Measurements from ENCODE around the gene TMEM266.

The TMEM266 gene

DNA sequence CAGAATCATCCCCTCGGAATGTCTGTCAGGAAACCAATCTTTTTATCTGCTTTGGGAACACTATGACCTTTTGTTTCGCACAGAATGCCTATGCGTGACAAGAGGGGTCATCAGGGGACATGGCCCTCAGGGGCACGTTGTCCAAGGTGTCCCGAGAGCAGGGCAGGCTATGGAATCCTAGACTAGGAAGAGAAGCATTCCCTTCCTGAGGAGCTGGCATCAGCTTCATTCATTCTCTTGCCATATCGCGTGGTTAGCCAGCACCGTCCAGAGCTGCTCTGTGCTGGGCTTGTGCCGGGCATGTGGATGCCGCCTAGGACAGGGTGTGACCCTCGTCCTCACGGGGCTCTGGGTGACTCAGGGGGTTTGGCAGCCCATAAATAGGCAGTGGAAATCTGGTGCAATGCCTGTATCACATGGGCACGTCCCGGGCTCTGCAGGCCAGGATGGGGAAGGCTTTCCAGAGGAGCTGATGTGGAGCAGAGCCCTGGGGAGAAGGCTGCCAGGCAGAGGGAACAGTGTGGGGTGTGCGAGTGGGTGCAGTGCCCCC is 117.8 kb downstream of the TMEM266 start:
- H3K27me3 ChIP-seq (ENCODE audit: low read depth, low read length), result no peaks in the 10 kb centered on the region
- H3K4me3 ChIP-seq (ENCODE audit: low read depth in 1 of 2, low read length in 2 of 2), result no peak overlapping the region
- H3K36me3 ChIP-seq (ENCODE audit: control insufficient read depth in 1 of 2, insufficient read depth in 2 of 2, low read length in 2 of 2), result no peaks in the 10 kb centered on the region
- no peak overlapping the region for H3K27ac ChIP-seq (ENCODE audit: low read length)
- H3K4me1 ChIP-seq (ENCODE audit: control insufficient read depth in 1 of 2, insufficient read depth in 2 of 2, low read length in 2 of 2), result no peaks in the 10 kb centered on the region
- no peaks in the 10 kb centered on the region for H3K9me3 ChIP-seq (ENCODE audit: control insufficient read depth in 1 of 2, low read length in 2 of 2)

- no peak overlapping the region for H3K4me3 ChIP-seq (ENCODE audit: low read depth in 1 of 2, low read length in 2 of 2)
- H3K27me3 ChIP-seq (ENCODE audit: low read depth, low read length), result no peaks in the 10 kb centered on the region
- H3K9me3 ChIP-seq (ENCODE audit: control insufficient read depth in 1 of 2, low read length in 2 of 2), result no peaks in the 10 kb centered on the region
- H3K4me1 ChIP-seq (ENCODE audit: control insufficient read depth in 1 of 2, insufficient read depth in 2 of 2, low read length in 2 of 2), result no peaks in the 10 kb centered on the region
- no peak overlapping the region for H3K27ac ChIP-seq (ENCODE audit: low read length)
- H3K36me3 ChIP-seq (ENCODE audit: control insufficient read depth in 1 of 2, insufficient read depth in 2 of 2, low read length in 2 of 2), result no peaks in the 10 kb centered on the region
These were observed 118.7 kb downstream of the TMEM266 start for GRCh38 chr15:76178296-76179000.

DNA sequence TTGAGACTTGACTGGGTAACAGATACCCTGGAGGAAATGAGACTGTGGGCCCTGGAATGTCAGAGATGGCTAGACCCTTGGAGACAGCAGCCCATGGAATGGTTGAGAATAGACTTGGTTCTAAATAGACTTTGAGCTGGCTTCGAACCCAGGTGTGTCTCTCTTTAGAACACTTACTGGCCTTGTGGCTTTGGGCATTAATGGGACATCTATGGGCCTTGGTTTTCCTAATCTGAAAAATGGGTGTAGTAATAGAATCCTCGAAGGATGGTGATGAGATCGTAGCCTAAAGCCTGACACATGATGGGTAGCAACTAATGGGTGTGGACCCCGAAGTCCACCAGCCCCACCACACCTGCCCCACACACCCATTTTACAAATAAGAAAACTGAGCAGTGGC is 119.2 kb downstream of the TMEM266 start:
- Histone ChIP-seq H3K27me3 (ENCODE audit: low read depth, low read length) (no peaks in the 10 kb centered on the region), H3K27ac (ENCODE audit: low read length) (no peak overlapping the region), H3K9me3 (ENCODE audit: control insufficient read depth in 1 of 2, low read length in 2 of 2) (no peaks in the 10 kb centered on the region)

DNA sequence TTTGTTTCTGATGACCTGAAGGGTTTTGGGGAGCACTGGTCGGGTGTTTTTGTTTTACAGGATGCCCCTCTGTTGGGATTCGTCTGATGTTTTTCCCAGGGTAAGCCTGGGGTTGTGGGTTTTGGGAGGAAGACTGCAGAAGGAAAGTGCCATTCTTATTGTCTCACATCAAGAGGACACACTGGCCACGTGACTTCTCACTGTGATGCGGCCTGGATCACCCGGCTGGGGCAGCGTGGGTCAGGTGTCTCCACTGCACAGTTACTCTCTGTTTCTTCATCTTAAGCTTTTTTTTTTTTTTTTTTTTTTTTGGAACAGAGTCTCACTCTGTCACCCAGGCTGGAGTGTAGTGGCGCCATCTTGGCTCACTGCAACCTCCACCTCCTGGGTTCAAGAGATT is 120.5 kb downstream of the TMEM266 start:
- Histone ChIP-seq H3K4me1 (ENCODE audit: control insufficient read depth in 1 of 2, insufficient read depth in 2 of 2, low read length in 2 of 2) (no peaks in the 10 kb centered on the region), H3K4me3 (ENCODE audit: low read depth in 1 of 2, low read length in 2 of 2) (no peak overlapping the region), H3K9me3 (ENCODE audit: control insufficient read depth in 1 of 2, low read length in 2 of 2) (no peaks in the 10 kb centered on the region), H3K36me3 (ENCODE audit: control insufficient read depth in 1 of 2, insufficient read depth in 2 of 2, low read length in 2 of 2) (no peaks in the 10 kb centered on the region), H3K27me3 (ENCODE audit: low read depth, low read length) (no peaks in the 10 kb centered on the region), H3K27ac (ENCODE audit: low read length) (no peak overlapping the region)

More for the DNA sequence above, 119.2 kb downstream of the TMEM266 start:
- H3K4me3 ChIP-seq (ENCODE audit: low read depth in 1 of 2, low read length in 2 of 2), result no peak overlapping the region
- H3K4me1 ChIP-seq (ENCODE audit: control insufficient read depth in 1 of 2, insufficient read depth in 2 of 2, low read length in 2 of 2), result no peaks in the 10 kb centered on the region
- no peaks in the 10 kb centered on the region for H3K36me3 ChIP-seq (ENCODE audit: control insufficient read depth in 1 of 2, insufficient read depth in 2 of 2, low read length in 2 of 2)

DNA sequence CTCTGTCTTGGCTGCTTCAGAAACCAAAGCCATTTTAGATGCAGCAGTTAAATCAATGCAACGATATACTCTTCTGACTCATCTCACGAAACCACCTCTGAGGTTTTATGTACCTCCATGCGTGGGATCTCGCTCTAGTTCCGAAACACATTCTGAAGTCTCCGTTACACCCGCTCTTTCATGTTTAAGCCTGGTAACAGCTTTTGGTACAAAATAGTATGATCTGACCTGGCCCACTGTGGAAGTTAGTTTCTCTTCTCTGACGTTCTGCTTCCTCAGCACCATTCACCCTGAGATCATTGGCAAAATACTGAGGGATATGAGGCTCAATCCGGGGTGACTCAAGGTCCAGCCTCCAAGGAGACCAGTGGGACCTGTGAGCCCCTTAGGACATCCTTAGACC is 121.9 kb downstream of the TMEM266 start:
- Histone ChIP-seq H3K9me3 (ENCODE audit: control insufficient read depth in 1 of 2, low read length in 2 of 2) (no peaks in the 10 kb centered on the region), H3K27me3 (ENCODE audit: low read depth, low read length) (no peaks in the 10 kb centered on the region), H3K36me3 (ENCODE audit: control insufficient read depth in 1 of 2, insufficient read depth in 2 of 2, low read length in 2 of 2) (no peaks in the 10 kb centered on the region), H3K27ac (ENCODE audit: low read length) (no peak overlapping the region), H3K4me3 (ENCODE audit: low read depth in 1 of 2, low read length in 2 of 2) (no peak overlapping the region), H3K4me1 (ENCODE audit: control insufficient read depth in 1 of 2, insufficient read depth in 2 of 2, low read length in 2 of 2) (no peaks in the 10 kb centered on the region)

- no peaks in the 10 kb centered on the region for H3K4me1 ChIP-seq (ENCODE audit: control insufficient read depth in 1 of 2, insufficient read depth in 2 of 2, low read length in 2 of 2)
- no peaks in the 10 kb centered on the region for H3K9me3 ChIP-seq (ENCODE audit: control insufficient read depth in 1 of 2, low read length in 2 of 2)
- no peak overlapping the region for H3K27ac ChIP-seq (ENCODE audit: low read length)
- H3K27me3 ChIP-seq (ENCODE audit: low read depth, low read length), result no peaks in the 10 kb centered on the region
- no peak overlapping the region for H3K4me3 ChIP-seq (ENCODE audit: low read depth in 1 of 2, low read length in 2 of 2)
- H3K36me3 ChIP-seq (ENCODE audit: control insufficient read depth in 1 of 2, insufficient read depth in 2 of 2, low read length in 2 of 2), result no peaks in the 10 kb centered on the region
These were observed 124.3 kb downstream of the TMEM266 start for GRCh38 chr15:76183930-76184649.

DNA sequence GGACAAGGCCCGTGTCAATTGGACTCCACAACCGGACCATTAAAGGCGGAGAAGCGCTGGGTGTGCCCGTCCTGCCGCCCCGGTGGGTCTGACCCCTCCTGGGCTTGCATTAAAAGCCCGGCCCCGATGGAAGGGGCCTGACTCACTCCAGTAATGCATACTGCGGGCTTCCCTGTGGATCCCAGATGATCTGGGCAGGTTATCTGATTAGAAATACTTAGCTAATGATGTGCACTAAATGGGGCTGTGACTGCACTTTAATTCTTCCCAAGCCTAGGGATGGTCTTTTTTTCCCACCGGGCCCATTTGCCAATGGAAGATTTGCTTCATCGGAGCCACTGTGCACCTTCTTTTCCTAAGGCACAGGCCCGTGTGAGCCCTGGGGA is 124.9 kb downstream of the TMEM266 start:
- Histone ChIP-seq H3K27ac (ENCODE audit: low read length) (no peak overlapping the region), H3K27me3 (ENCODE audit: low read depth, low read length) (no peaks in the 10 kb centered on the region), H3K9me3 (ENCODE audit: control insufficient read depth in 1 of 2, low read length in 2 of 2) (no peaks in the 10 kb centered on the region), H3K36me3 (ENCODE audit: control insufficient read depth in 1 of 2, insufficient read depth in 2 of 2, low read length in 2 of 2) (no peaks in the 10 kb centered on the region), H3K4me3 (ENCODE audit: low read depth in 1 of 2, low read length in 2 of 2) (no peak overlapping the region), H3K4me1 (ENCODE audit: control insufficient read depth in 1 of 2, insufficient read depth in 2 of 2, low read length in 2 of 2) (no peaks in the 10 kb centered on the region)

- Histone ChIP-seq H3K4me1 (ENCODE audit: control insufficient read depth in 1 of 2, insufficient read depth in 2 of 2, low read length in 2 of 2) (peaks cover 0 to 3% of the 10 kb centered on the region in 2 donors), H3K9me3 (ENCODE audit: control insufficient read depth in 1 of 2, low read length in 2 of 2) (no peaks in the 10 kb centered on the region), H3K36me3 (ENCODE audit: control insufficient read depth in 1 of 2, insufficient read depth in 2 of 2, low read length in 2 of 2) (no peaks in the 10 kb centered on the region), H3K27me3 (ENCODE audit: low read depth, low read length) (no peaks in the 10 kb centered on the region), H3K27ac (ENCODE audit: low read length) (no peak overlapping the region), H3K4me3 (ENCODE audit: low read depth in 1 of 2, low read length in 2 of 2) (no peak overlapping the region)
These were observed 125.9 kb downstream of the TMEM266 start for GRCh38 chr15:76185716-76186115.

- Histone ChIP-seq H3K4me3 (ENCODE audit: low read depth in 1 of 2, low read length in 2 of 2) (no peak overlapping the region), H3K36me3 (ENCODE audit: control insufficient read depth in 1 of 2, insufficient read depth in 2 of 2, low read length in 2 of 2) (no peaks in the 10 kb centered on the region), H3K9me3 (ENCODE audit: control insufficient read depth in 1 of 2, low read length in 2 of 2) (no peaks in the 10 kb centered on the region), H3K27ac (ENCODE audit: low read length) (no peak overlapping the region), H3K4me1 (ENCODE audit: control insufficient read depth in 1 of 2, insufficient read depth in 2 of 2, low read length in 2 of 2) (peaks cover 0 to 13% of the 10 kb centered on the region in 2 donors), H3K27me3 (ENCODE audit: low read depth, low read length) (no peaks in the 10 kb centered on the region)
These were observed 127.4 kb downstream of the TMEM266 start for GRCh38 chr15:76187163-76187562.

DNA sequence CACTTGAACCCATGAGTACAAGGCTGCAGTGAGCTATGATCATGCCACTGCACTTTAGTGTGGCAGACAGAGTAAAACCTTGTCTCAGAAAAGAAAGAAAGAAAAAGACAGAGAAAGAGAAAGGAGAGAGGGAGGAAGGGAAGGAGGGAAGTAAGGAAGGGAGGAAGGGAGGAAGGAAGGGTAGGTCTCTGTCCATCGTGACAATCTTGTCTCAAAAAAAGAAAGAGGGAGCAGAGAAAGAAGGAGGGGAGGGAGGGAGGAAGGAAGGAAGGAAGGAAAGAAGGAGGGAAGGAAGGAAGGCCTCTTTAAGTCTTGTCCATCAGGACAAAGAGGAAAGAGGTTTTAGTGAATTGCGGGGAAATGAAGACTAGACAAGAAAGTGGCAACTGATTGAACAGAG is 129.3 kb downstream of the TMEM266 start:
- no peaks in the 10 kb centered on the region for H3K27me3 ChIP-seq (ENCODE audit: low read depth, low read length)
- H3K9me3 ChIP-seq (ENCODE audit: control insufficient read depth in 1 of 2, low read length in 2 of 2), result no peaks in the 10 kb centered on the region
- no peaks in the 10 kb centered on the region for H3K36me3 ChIP-seq (ENCODE audit: control insufficient read depth in 1 of 2, insufficient read depth in 2 of 2, low read length in 2 of 2)
- H3K4me3 ChIP-seq (ENCODE audit: low read depth in 1 of 2, low read length in 2 of 2), result no peak overlapping the region
- H3K4me1 ChIP-seq (ENCODE audit: control insufficient read depth in 1 of 2, insufficient read depth in 2 of 2, low read length in 2 of 2), result peaks cover 0 to 13% of the 10 kb centered on the region in 2 donors
- H3K27ac ChIP-seq (ENCODE audit: low read length), result no peak overlapping the region

DNA sequence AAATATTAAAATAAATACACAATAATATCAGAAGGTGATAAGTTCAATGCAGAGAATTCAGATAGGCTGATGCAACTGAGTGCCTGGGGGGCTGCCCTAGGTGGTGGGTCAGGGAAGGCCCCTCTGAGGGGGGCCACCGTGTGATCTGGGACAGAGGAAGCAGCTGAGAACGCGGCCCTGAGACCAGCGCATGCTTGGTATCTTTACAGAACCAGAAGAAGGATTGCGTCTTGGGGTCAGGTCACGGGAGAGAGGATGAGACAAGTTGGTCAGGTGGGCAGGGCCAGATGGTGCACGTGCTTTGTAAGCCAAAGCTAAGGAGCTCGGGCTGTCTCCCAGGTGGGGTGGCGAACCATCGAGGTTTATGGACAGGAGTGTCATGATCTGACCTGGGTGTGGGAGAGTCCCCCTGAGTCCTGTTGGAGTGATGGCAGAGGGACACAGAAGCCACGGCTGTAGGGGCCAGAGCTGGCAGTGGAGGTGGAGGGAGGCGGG is 130.3 kb downstream of the TMEM266 start:
- Histone ChIP-seq H3K27me3 (ENCODE audit: low read depth, low read length) (no peaks in the 10 kb centered on the region), H3K4me1 (ENCODE audit: control insufficient read depth in 1 of 2, insufficient read depth in 2 of 2, low read length in 2 of 2) (peaks cover 0 to 13% of the 10 kb centered on the region in 2 donors), H3K36me3 (ENCODE audit: control insufficient read depth in 1 of 2, insufficient read depth in 2 of 2, low read length in 2 of 2) (no peaks in the 10 kb centered on the region), H3K27ac (ENCODE audit: low read length) (no peak overlapping the region), H3K4me3 (ENCODE audit: low read depth in 1 of 2, low read length in 2 of 2) (no peak overlapping the region), H3K9me3 (ENCODE audit: control insufficient read depth in 1 of 2, low read length in 2 of 2) (no peaks in the 10 kb centered on the region)

Data from muscle layer of duodenum (tissue), 2 donors.